Kasumi-1 (cell line): ENCODE results near the gene IFI30.
"Not testable (repeated sequence)": the region's sequence is repeated elsewhere in the genome, so short reads cannot be mapped to it uniquely, and the experiment has no call there.

ENCODE experiments used
- DNase-seq, 2 experiments: peaks; one replicate each; lab custom pipeline; 2025; lab: John Stamatoyannopoulos, UW

Gene IFI30

GRCh38 chr19:18152817-18153555 lies 20.6 kb upstream of the IFI30 start, which contains the start of gene PIK3R2:
TSS of gene PIK3R2 (plus strand) at chr19:18153163. CDS start at chr19:18155880, 2,717 bp downstream.
- DNase-seq: peak; percentile 96 to 98

GRCh38 chr19:18153556-18154134 lies 20.0 kb upstream of the IFI30 start:
- DNase-seq: no peak

- no peak for DNase-seq
Measured at GRCh38 chr19:18155095-18156087, 18.2 kb upstream of the IFI30 start.

GRCh38 chr19:18156268-18156667 lies 17.3 kb upstream of the IFI30 start:
- DNase-seq: no peak

- peak; percentile 29 to 45 for DNase-seq
Measured at GRCh38 chr19:18156841-18157464, 16.7 kb upstream of the IFI30 start.

GRCh38 chr19:18157465-18158063 lies 16.0 kb upstream of the IFI30 start:
- DNase-seq: no peak

- DNase-seq: no peak
Measured at GRCh38 chr19:18158467-18158866, 15.1 kb upstream of the IFI30 start.

- not testable (repeated sequence) for DNase-seq
Measured at GRCh38 chr19:18159059-18159616, 14.5 kb upstream of the IFI30 start.

- no peak for DNase-seq
Measured at GRCh38 chr19:18159810-18160209, 13.8 kb upstream of the IFI30 start.

GRCh38 chr19:18160493-18160970 lies 13.1 kb upstream of the IFI30 start:
- DNase-seq: no peak

- peak; percentile 20 to 21 for DNase-seq
Measured at GRCh38 chr19:18160971-18161635, 12.5 kb upstream of the IFI30 start.

- DNase-seq: no peak
Measured at GRCh38 chr19:18161636-18162002, 12.0 kb upstream of the IFI30 start.

GRCh38 chr19:18164072-18164471 lies 9.5 kb upstream of the IFI30 start:
- DNase-seq: no peak

- no peak for DNase-seq
Measured at GRCh38 chr19:18165794-18166544, 7.6 kb upstream of the IFI30 start.

- DNase-seq: no peak
Measured at GRCh38 chr19:18167011-18167410, 6.6 kb upstream of the IFI30 start.

- DNase-seq: peak; percentile 49 to 56
Measured at GRCh38 chr19:18167975-18168645, 5.5 kb upstream of the IFI30 start.

- DNase-seq: no peak
Measured at GRCh38 chr19:18168673-18169381, 4.8 kb upstream of the IFI30 start.

GRCh38 chr19:18170714-18171255 lies 2.8 kb upstream of the IFI30 start:
- DNase-seq: no peak
